ENCODE measurements around the gene B4GALT7. TPM values are rescaled to one million over a fixed set of nuclear protein-coding genes. Genes with fewer than 3 reads are reported as not detected.
"Not testable (repeated sequence)": the region's sequence is repeated elsewhere in the genome, so short reads cannot be mapped to it uniquely, and the experiment has no call there.

B4GALT7 gene
- total and polyA plus RNA-seq, 3 donors from 2014 or later = 39.9 to 55.7 (median 49.9) TPM

DNA sequence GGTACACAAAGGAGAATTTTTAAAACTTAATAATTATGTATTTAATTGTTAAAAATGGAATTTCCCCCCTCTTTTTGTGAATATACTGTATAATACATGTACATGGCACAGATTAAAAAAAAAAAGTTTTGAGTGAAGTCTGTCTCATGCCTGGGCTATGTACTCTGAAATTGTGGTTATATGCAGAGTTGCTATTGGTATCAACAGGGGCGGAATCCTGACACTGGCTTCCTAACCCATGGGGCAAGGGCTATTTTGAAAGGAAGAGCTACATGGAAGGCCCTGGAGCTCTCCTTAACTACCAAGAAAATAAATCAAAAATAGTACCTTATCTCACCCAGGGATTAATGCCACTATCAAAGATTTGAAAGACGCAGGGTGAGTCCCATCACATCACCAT is 44.7 kb upstream of the B4GALT7 start:
- no peaks in the 10 kb centered on the region for H3K27me3 ChIP-seq
- no peaks in the 10 kb centered on the region for H3K9me3 ChIP-seq
- WGBS, 2 donors = 70 to 76% methylated on average over 2 of the region's 2 CpGs
- H3K36me3 ChIP-seq (ENCODE audit: low read depth, missing control alignments) = no peaks in the 10 kb centered on the region
- no peak for DNase-seq
- intact Hi-C loops (cut with DNase I; ENCODE audit: low total_unique reads) = no loop called here
- H3K4me3 ChIP-seq = peak overlapping the region in 1 of 2 donors; percentile 59
- TF ChIP-seq POLR2A (IDR thresholded peaks at IDR 0.05) = no peak
- TF ChIP-seq, protein P1, sequence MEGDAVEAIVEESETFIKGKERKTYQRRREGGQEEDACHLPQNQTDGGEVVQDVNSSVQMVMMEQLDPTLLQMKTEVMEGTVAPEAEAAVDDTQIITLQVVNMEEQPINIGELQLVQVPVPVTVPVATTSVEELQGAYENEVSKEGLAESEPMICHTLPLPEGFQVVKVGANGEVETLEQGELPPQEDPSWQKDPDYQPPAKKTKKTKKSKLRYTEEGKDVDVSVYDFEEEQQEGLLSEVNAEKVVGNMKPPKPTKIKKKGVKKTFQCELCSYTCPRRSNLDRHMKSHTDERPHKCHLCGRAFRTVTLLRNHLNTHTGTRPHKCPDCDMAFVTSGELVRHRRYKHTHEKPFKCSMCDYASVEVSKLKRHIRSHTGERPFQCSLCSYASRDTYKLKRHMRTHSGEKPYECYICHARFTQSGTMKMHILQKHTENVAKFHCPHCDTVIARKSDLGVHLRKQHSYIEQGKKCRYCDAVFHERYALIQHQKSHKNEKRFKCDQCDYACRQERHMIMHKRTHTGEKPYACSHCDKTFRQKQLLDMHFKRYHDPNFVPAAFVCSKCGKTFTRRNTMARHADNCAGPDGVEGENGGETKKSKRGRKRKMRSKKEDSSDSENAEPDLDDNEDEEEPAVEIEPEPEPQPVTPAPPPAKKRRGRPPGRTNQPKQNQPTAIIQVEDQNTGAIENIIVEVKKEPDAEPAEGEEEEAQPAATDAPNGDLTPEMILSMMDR (IDR thresholded peaks at IDR 0.05) = no peak
- H3K27ac ChIP-seq = no peak overlapping the region
- peaks cover 16% of the 10 kb centered on the region for H3K4me1 ChIP-seq

DNA sequence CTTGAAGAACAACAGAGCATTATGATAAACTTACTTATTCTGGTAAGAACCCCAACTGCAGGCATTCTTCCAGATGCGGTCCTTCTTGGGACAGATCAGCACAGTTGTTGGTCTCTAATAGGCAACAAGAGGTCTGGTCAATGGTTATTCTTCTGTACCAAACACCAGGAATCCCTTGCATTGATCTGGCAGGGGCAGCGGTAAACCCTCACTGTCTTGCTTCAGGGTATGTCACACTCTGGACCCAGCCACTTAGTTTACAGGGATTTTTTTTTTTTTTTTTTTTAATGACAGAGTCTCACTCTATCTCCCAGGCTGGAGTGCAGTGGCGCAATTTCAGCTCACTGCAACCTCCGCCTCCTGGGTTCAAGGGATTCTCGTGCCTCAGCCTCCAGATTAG is 44.3 kb upstream of the B4GALT7 start:
- Histone ChIP-seq H3K27ac (no peak overlapping the region), H3K9me3 (no peaks in the 10 kb centered on the region), H3K4me1 (peaks cover 16% of the 10 kb centered on the region), H3K4me3 (no peak overlapping the region), H3K27me3 (no peaks in the 10 kb centered on the region), H3K36me3 (ENCODE audit: low read depth, missing control alignments) (no peaks in the 10 kb centered on the region)
- DNase-seq = peak; percentile 54
- intact Hi-C loops (cut with DNase I; ENCODE audit: low total_unique reads) = no loop called here
- 91 to 93% methylated on average over 5 of the region's 5 CpGs for WGBS, 2 donors
- TF ChIP-seq POLR2A (IDR thresholded peaks at IDR 0.05) = no peak
- TF ChIP-seq, protein P1 (IDR thresholded peaks at IDR 0.05) = no peak

DNA sequence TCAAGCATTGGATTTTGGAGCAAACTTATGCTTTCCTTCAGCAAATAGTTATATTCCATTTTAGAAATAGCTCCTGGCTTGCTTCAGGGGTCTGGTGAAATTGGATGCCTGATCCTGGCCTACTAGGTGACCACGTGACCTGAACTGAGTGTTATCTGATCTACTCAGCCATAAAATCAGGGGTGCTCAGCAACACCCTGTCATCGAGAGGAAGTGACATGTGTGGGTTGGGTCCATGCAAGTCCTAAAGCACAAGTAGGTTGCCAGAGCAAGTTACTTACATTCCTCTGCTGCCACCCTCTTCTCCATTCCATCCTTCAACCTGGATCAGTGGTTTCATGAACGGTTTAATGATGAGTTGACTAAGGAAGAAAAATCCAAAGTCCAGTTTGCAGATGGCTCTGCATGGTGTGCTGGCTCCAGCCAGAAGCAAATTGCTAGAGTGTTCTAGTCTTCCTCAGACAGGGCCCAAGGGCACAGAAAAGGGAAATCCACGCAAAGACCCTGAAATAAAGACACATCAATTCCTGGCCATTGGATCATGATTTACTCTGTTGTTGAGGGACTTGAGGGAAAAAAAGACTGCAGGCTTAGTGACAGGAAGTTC is 42.8 kb upstream of the B4GALT7 start:
- no peaks in the 10 kb centered on the region for H3K36me3 ChIP-seq (ENCODE audit: low read depth, missing control alignments)
- TF ChIP-seq POLR2A (IDR thresholded peaks at IDR 0.05) = no peak
- TF ChIP-seq, protein P1 (IDR thresholded peaks at IDR 0.05) = no peak
- WGBS, 2 donors = 63 to 72% methylated on average over 4 of the region's 4 CpGs
- intact Hi-C loops (cut with DNase I; ENCODE audit: low total_unique reads) = no loop called here
- H3K9me3 ChIP-seq = no peaks in the 10 kb centered on the region
- H3K4me1 ChIP-seq = peaks cover 19% of the 10 kb centered on the region
- no peaks in the 10 kb centered on the region for H3K27me3 ChIP-seq
- no peak overlapping the region for H3K4me3 ChIP-seq
- no peak overlapping the region for H3K27ac ChIP-seq
- no peak for DNase-seq

DNA sequence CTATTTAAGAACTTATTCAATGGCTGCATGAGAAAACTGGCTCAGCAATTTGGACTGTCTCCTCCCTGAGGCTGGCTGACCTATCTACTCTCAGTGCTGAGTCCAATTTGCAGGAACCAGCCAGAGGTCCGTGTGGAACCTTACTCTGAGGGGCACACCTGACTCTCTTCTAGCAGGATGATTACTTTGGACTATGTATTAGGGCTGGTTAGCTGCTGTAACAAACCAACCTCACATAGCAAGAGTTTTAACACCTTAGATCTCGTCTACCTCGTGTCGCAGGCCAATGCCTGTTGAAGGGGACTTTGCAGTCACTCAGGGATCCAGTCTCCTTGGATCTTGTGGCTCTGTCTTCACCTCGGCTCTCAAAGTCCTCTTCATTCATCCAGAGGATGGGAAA is 42.1 kb upstream of the B4GALT7 start:
- Histone ChIP-seq H3K9me3 (no peaks in the 10 kb centered on the region), H3K27me3 (no peaks in the 10 kb centered on the region), H3K27ac (no peak overlapping the region), H3K4me1 (peaks cover 17% of the 10 kb centered on the region), H3K4me3 (no peak overlapping the region), H3K36me3 (ENCODE audit: low read depth, missing control alignments) (no peaks in the 10 kb centered on the region)
- intact Hi-C loops (cut with DNase I; ENCODE audit: low total_unique reads) = no loop called here
- no peak for DNase-seq
- TF ChIP-seq, protein P1 (IDR thresholded peaks at IDR 0.05) = no peak
- no peak for TF ChIP-seq POLR2A (IDR thresholded peaks at IDR 0.05)
- 81 to 84% methylated on average over 5 of the region's 5 CpGs for WGBS, 2 donors

DNA sequence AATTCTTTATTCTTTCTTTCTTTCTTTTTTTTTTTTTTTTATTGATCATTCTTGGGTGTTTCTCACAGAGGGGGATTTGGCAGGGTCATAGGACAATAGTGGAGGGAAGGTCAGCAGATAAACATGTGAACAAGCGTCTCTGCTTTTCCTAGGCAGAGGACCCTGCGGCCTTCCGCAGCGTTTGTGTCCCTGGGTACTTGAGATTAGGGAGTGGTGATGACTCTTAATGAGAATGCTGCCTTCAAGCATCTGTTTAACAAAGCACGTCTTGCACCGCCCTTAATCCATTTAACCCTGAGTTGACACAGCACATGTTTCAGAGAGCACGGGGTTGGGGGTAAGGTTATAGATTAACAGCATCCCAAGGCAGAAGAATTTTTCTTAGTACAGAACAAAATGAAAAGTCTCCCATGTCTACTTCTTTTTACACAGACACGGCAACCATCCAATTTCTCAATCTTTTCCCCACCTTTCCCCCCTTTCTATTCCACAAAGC is 40.4 kb upstream of the B4GALT7 start:
- H3K27ac ChIP-seq; intact Hi-C loops (cut with DNase I; ENCODE audit: low total_unique reads); H3K4me3 ChIP-seq; H3K9me3 ChIP-seq; H3K36me3 ChIP-seq (ENCODE audit: low read depth, missing control alignments); DNase-seq; H3K27me3 ChIP-seq: not testable (repeated sequence)
- WGBS, 2 donors = 48 to 55% methylated on average over 8 of the region's 8 CpGs
- peaks cover 14% of the 10 kb centered on the region for H3K4me1 ChIP-seq

Measured in testis (tissue), 3 donors.